Measurements from ENCODE around the gene GRID1.

GRCh38 chr10:86334488-86335085 lies 32.0 kb downstream of the GRID1 start:
- TF ChIP-seq EZH2 (IDR thresholded peaks at IDR 0.05; ENCODE audit: insufficient read depth, poor library complexity, severe bottlenecking) (no peak), EZH2phosphoT487 (IDR thresholded peaks at IDR 0.05; ENCODE audit: insufficient read depth, low read depth) (no peak)
